CD4-positive, alpha-beta T cell treated with Interleukin-15 for 1 hour (primary cell): ENCODE data around the gene AQP5.

Experiments used
- DNase-seq: peaks from one replicate; pipeline ENCODE4 v3.0.0-alpha.2; 2020

AQP5 gene

DNA sequence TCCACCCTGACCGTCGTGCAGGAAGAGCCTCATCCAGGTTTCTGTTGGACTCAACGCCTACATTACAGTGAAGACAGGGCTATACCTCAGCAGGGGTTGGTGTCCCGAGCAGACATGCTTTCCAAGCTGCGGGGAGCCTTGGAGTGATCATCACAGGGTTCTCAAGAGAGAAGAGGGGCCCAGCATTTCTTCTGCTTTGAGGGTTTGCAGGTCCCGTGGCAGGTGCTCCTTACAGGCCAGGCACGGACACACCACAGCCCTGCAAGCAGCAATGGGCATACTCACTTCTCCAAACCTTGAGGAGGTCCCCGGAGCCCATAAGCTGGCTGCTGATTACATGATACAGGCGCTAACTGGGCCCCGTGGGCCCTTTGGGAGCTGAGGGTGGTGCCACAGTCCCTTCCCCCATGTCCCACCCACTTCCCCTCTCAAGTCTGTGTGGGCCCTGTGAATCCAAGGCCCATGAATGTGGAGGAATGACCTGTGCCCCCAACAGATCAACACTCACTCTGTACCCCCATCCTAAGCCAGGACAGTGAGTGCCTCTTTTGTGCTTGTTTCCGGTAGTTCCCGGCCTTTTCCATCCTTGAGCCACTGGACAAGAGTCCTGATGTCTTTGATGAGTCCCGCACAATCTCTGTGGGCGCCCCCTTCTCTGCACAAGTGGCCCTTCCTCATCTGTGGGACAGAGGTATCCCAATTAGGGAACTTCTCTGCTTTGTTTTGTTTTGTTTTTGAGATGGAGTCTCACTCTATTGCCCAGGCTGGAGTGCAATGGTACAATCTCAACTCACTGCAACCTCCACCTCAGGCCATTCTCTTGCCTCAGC lies 10.0 kb upstream of the AQP5 start:
- no peak for DNase-seq

DNA sequence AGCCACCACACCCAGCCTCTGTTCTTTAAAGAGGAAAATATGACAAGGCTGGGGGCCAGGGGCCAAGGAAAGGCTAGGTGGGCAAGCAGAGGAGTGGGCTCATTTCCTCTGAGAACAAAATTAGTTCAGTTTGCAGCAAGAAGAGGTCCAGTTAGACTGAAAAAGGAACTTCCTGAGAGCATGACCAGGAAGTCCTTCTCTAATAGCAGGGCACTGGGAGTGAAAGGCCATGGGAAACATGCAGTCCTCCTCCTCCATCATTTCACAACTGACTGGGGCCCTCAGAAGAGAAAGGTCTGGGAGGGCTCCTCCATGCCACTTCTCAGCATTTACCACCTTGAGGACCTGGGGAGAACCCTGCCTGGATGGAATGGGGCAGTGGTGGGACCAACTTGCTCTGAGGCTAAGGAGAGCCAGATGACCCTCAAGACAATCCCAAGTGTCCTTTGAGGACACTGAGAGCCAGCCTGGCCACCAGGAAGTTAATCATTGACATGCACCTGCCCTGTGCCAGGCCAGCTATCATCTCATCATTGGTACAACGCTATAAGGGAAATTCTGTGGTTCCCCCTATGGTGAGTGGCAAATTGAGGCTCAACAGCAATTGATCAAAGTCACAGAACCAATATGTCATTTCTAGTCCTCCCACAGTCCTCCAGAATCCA lies 9.1 kb upstream of the AQP5 start:
- no peak for DNase-seq

DNA sequence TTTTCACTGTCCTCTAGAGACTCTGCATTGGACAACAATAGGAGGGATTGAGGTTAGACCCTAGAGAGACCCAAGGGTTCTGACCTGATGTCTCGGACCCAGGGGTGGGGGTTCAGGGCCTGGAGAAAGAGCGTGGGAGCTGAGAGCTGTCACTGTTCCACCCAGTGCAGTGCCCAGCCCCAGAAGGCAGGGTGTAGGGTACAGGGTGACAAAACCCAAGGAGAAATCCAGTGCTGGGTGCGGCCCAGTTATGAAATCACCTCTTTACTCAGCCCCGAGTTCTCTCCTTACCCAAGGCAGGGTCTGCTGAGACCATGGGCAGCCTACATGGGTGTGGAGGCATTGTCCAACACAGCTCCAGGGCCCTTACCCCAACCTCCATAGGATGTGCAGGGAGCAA lies 8.5 kb upstream of the AQP5 start:
- DNase-seq = no peak

DNA sequence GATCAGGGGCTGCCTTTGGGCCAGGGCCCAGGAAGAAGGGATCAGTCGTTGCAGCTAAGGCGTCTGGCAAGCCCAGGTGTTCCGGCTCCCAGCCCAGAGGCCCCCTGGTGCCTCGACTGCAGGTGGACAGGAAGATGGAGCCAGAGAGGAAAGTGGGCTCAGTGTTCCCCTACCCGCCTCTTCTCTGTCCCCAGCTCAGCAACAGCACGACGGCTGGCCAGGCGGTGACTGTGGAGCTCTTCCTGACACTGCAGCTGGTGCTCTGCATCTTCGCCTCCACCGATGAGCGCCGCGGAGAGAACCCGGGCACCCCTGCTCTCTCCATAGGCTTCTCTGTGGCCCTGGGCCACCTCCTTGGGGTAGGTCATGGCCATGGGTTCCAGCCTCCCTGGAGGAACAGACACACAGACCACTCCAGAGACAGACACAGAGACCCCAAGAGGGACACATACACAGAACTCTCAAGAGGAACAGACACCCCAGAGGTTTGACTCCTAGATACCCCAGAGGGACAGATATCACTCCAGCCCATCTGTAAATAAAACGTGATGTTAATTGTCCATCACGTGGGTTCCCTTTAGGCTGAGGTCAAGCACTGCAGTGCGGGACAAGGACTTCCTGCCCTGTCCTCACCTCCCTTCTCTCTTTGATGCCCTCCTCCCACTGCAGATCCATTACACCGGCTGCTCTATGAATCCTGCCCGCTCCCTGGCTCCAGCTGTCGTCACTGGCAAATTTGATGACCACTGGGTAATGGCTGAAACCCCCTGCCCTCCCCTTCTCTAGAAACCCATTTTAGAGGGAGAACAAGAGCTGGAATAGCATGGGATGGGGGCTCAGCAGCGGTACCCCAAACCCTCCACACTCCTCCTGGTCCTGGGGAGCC lies 7.5 kb upstream of the AQP5 start:
- DNase-seq = no peak

DNA sequence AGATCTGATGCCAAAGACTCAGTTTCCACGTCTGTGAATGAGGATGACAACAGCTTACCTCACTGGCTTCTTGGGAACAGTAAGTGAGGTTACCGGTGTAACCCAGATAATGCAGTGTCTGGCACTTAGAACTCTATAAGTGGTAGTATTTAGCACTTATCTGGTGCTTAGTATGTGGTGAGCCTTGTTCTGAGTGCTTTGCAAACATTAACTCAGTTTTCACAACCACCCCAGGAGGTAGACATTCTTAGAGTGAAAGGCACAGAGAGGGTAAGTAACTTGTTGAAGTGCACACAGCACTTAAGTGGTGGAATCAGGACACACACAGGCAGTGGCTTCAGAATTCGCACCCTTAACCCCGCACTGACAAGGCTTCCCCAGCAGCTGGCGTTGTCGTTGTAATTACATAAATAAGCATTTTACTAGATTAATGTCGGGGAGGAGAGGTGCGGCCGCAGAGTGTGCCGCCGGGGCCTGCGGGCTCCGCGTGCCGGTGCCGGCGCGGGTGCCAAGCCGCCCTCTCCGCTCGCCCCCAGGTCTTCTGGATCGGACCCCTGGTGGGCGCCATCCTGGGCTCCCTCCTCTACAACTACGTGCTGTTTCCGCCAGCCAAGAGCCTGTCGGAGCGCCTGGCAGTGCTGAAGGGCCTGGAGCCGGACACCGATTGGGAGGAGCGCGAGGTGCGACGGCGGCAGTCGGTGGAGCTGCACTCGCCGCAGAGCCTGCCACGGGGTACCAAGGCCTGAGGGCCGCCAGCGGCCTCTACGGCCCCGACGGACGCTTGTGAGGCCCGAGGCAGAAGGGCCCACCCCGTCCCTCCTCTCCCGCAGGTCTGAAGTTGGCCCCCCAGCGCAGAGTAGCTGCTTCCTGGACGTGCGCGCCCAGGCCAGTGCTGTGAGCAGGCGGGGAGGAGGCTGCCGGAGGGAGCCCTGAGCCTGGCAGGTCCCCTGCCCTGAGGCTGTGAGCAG lies 6.5 kb upstream of the AQP5 start:
- DNase-seq = no peak

DNA sequence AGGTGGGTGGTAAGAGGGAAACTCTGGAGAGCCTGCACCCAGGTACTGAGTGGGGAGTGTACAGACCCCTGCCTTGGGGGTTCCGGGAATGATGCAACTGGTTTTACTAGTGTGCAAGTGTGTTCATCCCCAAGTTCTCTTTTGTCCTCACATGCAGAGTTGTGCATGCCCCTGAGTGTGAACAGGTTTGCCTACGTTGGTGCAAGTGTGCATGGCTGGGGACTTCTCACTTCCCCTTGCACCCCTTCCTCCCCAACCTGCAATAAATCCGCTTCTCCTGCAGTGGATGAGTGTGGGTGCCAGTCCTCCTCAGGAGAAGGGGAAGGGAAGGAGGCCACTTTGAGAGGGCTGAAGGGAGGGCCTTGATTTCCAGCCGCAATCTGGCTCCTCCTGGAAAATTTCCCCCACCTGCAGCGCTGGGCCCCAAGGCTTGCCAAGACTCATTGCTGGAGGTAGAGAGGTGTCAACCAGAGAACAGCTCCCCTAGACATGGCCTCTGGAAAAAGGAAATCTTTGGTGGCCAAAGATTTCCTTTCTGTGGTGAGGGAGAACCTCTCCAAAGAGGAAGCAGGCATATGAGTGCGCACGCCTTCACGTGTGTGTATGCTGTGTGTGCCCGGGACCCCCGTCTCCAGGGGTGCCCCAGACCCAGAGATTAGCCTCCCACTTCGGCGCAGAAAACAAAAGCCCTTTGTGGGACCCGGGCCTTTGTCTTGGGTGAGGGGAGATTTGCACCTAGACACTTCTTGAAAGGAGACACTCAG lies 5.6 kb upstream of the AQP5 start:
- no peak for DNase-seq

DNA sequence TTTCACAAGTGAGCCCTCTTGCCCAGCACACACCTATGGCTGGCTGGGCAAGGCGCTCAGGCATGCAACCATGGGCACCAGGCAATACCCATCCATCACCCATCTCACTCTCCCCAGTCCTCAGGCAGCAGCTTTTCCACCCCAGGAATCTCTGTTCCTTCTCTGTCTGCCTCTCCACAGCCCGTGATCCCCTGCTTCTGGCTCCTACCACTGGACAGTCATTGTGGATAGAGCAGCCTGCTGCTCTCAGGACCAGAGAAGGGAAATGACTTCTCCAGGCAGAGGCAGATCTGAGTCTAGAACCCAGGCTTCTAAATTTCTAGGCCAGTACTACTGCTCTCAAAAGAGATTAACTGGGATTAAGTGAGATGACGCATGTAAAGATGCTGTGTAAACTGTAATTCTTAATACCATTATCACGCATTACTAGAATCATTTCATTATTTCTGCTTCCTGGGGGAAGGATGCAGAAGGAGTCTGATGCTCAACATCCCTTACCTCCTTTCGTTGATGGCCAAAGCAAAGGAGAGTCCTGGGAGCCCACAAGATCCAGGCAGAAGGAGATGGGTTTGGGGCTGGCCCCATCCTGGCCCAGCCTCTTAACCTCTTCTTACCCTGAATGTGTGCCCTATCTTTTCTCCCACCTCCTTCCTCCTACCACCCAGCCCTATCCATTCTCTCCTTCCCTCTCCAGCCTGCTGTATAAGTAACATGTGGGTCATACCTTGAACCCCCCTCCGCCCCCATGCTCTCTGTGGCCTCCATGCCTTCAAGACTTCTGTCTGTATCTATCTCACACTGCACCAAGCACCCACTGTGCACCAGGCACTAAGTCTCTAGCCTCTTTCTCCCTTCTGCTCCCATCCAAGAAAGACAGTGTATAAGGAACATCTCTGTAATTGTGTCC lies 4.8 kb upstream of the AQP5 start:
- DNase-seq = no peak

DNA sequence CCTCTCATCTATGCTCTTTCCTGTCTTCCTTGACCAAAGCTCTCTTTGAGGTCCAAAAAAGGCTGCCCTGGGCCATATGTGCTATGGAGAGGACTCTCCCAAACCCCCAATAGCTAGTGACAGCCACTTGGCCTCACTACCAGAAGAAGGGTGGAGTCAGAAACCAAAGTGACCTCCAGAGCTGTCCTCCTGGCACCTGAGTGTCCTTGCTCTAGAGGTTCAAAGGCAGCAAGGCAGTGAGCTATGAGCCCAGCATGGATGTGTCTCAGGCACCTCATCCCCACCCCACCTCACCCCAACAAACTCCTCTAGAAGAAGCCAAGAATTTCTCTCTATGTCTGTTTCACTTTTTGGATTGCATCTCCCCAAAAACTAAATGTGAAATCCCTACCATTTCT lies 4.1 kb upstream of the AQP5 start:
- no peak for DNase-seq

DNA sequence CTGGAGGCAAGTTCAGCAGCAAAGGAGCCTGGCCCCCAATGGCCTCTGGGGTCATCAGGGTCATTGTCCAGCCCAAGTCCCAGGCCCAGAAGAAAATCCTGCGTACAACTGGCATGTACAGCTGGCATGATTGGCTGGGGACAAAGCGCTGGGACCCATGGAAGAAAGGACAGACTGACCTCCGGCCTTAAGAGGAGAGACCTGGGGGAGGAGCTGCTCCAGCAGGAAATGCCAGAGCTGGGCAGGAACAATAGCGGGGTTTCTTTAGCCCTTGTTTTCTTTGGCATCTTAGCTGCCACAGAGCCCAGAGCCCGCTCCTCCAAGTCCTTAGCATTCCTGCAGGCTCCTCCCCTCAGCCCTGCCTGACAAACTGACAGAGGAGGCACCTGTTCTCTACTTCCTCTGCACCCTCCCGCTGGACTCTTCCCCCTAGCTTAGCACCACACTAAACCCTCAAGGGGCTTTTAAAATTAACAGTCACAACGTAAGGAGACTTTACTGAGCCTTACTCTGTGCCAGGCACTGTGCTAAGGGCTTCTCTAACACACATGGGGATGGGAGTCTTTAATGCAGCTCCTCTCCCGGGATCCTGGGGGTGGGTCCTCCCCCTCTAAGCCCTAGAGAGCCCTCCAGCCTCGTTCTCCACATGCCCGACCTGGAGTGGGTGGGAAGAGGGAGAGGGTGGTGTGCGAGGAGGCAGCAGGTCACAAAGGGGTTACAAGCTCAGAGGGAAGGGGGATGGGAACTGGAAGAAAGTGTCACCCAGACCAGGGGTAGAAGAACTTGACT lies 1.8 kb upstream of the AQP5 start:
- no peak for DNase-seq

DNA sequence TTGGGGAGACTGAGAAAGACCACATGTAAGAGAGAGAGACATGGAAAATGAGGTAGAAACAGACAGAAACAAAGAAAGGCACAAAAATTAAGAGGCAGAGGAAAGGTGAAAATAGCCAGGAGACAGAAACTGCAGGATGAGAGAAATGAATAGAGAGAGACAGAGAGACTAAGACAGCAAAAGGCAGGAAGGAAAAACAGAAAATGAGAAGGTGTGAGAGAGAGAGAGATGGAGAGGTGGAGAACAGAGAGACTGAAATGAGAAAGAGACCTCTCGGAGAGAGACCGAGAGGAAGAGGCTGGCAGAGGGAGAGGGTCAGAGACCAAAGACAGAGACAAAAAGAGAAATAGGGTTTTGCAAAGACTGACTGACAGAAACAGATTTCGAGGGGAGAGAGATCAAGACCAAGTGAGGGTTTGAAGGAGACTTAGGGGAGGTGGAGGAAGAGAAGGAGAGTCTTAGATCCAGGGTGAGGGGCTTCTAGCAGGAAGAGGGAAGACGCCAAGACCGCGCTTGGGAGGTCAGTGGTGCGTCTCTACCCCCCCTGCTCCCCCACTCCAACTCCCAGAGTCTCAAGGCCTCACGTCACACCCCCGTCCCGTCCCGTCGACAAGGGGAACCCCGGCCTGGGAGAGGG lies 1.1 kb upstream of the AQP5 start:
- no peak for DNase-seq

DNA sequence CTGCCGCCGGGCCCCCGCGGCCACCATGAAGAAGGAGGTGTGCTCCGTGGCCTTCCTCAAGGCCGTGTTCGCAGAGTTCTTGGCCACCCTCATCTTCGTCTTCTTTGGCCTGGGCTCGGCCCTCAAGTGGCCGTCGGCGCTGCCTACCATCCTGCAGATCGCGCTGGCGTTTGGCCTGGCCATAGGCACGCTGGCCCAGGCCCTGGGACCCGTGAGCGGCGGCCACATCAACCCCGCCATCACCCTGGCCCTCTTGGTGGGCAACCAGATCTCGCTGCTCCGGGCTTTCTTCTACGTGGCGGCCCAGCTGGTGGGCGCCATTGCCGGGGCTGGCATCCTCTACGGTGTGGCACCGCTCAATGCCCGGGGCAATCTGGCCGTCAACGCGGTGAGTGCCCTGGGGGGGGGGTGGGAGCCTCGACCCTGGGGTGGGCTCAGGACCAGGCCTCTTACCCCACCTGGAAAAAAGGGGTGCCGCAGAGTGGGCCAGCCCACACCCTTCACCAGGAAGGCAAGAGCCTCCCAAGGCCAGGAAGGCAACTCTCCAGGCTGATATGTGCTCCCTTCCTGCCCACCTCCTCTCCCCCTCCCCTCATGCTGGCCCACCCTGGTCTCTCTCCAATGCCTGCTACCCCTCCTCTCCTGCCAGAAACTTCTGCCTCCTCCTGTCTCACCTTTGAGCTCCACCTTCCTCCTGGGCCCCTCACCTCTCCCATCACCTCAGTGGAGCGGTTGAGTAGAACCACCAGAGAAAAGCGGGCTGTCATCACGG lies 507 bp downstream of the AQP5 start:
- no peak for DNase-seq

DNA sequence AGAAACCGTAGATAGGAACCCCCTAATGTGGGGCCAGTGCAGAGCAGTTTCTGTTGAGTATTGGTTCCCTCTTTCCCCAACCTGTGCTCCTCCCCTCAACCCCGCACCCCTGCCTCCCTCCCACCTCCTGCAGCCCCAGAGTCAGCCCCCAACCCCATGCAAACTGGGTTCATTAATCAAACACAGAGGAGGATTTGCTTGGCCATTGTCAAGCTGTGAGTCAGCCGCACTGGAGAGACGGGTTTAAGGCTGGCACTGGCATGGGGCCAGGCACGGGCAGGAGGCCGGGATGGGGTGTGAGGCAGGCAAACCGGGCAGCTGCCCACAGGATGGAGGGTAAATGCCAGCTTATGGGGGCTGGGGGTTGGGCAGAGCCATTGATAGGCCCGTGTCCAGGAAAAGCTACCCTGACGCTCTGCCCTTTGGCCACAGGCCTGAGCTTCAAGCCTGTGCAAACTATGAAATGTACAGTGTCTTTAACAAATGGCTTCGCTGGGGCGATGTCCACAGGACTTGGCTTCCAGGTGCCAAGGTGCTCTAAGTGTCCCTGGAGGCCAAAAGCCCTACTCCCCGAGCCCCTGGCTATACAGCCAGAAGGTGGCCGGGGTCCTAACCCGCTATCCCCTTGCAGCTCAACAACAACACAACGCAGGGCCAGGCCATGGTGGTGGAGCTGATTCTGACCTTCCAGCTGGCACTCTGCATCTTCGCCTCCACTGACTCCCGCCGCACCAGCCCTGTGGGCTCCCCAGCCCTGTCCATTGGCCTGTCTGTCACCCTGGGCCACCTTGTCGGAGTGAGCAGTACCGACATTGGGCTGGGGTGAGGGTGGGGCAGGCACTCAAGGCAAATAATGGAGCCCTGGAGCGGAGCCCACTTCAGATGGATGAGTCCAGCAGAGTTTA lies 1.4 kb downstream of the AQP5 start:
- no peak for DNase-seq

DNA sequence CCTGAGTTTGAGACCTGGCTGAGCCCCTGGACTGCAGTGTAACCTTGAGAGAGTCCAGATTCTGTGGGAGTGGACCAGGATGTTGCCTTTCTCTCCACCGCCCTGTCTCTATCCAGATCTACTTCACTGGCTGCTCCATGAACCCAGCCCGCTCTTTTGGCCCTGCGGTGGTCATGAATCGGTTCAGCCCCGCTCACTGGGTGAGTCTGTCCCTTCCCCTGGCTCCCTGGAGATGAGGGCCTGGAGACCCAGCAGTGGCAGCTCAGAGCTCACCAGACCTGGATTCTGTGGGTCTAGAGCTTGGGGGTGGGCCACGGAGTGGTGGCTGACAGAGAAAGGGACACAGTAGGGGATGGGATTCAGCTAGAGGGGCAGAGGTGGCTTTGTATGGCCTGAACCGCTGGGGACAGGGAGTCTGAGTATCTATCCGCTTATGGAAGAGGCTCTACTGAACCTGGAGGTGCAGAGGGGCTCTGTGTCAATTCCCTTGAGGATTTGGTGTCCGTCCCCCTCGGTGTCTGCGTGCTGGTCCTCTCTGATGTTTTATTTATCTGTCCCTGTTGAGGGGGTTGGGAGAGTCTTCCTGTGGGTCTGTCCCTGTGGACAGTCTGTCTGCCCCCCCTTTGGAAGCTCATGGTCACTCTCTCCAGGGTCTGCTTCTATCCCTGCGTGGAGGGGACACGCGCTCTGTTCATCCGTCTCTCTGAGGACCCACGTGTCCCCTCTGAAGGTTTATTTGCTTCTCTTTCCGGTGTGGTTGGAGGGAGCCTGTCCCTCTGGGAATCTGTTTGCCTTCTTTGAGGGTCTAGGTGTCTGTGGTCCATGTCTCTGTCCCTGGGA lies 2.5 kb downstream of the AQP5 start:
- no peak for DNase-seq

DNA sequence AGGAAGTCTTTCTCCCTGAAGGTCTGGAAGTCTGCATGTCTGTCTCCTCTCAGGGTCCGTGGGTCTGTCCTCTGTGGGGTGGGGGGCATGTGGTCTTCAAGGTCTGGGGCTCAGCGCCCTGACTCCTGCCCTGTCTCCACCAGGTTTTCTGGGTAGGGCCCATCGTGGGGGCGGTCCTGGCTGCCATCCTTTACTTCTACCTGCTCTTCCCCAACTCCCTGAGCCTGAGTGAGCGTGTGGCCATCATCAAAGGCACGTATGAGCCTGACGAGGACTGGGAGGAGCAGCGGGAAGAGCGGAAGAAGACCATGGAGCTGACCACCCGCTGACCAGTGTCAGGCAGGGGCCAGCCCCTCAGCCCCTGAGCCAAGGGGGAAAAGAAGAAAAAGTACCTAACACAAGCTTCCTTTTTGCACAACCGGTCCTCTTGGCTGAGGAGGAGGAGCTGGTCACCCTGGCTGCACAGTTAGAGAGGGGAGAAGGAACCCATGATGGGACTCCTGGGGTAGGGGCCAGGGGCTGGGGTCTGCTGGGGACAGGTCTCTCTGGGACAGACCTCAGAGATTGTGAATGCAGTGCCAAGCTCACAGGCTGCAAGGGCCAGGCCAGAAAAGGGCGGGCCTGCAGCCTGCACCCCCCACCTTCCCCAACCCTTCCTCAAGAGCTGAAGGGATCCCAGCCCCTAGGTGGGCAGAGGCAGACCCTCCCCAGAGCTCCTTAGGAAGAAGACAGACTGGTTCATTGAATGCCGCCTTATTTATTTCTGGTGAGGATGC lies 3.4 kb downstream of the AQP5 start:
- DNase-seq = no peak

DNA sequence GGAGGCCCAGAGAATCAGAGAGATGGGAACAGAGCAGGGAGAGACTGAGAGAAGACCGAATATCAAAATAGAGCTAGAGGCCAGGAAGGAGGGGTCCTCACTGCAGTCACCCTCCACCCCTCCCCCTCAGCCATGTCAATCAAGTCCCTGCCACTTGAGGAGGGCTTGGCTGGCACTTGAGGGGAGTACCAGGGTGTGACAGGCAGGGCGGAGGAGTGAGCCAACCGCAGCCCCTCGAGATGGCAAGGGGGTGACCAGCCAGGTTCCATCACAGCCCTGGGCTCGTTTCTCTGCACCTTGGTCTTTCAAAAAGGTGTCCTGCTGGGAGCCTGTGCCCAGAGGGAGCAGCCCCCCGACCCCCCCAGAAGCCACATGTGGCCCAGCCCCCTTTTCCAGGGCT lies 4.2 kb downstream of the AQP5 start:
- no peak for DNase-seq
